OCI-LY1 (cell line): ENCODE measurements around the gene HEG1.

Source experiments
- H2AFZ ChIP-seq: fragments of 200-600 bp; sonication (generic), shearing (Covaris generic); 2 replicates; pipeline ENCODE4 v1.6.0; 2014; ENCODE audit warnings: antibody characterized with exemption, mild to moderate bottlenecking, low read length
- H3F3A ChIP-seq: fragments of 200-600 bp; sonication (generic), shearing (Covaris generic); 2 replicates; pipeline ENCODE4 v1.6.0; 2014; ENCODE audit warnings: mild to moderate bottlenecking, antibody characterized with exemption, low read length, moderate library complexity; ENCODE audit not compliant: insufficient read depth
- H3K27ac ChIP-seq: fragments of 200-600 bp; sonication (generic); 2 replicates; pipeline ENCODE4 v1.5.1; 2014; ENCODE audit warnings: low read length, mixed run types, mild to moderate bottlenecking, low read depth; ENCODE audit not compliant: poor library complexity, severe bottlenecking
- H3K27me3 ChIP-seq: fragments of 200-600 bp; sonication (generic); 2 replicates; pipeline ENCODE4 v1.6.0; 2014; ENCODE audit warnings: antibody characterized with exemption, mild to moderate bottlenecking, low read length, moderate library complexity; ENCODE audit not compliant: insufficient read depth
- H3K36me3 ChIP-seq: fragments of 200-600 bp; sonication (generic); 2 replicates; pipeline ENCODE4 v1.6.1; 2014; ENCODE audit warnings: mild to moderate bottlenecking, antibody characterized with exemption, low read length, moderate library complexity, mixed read lengths; ENCODE audit not compliant: insufficient read depth
- H3K4me1 ChIP-seq: fragments of 200-600 bp; sonication (generic); 2 replicates; pipeline ENCODE4 v1.5.1; 2014; ENCODE audit warnings: mild to moderate bottlenecking, low read length, moderate library complexity; ENCODE audit not compliant: insufficient read depth, severe bottlenecking
- H3K4me2 ChIP-seq: fragments of 200-600 bp; sonication (generic), shearing (Covaris generic); 2 replicates; pipeline ENCODE4 v1.6.1; 2014; ENCODE audit warnings: low read length
- H3K4me3 ChIP-seq: fragments of 200-600 bp; sonication (generic); 2 replicates; pipeline ENCODE4 v1.5.1; 2014; ENCODE audit warnings: low read length, low read depth, mild to moderate bottlenecking, mixed read lengths; ENCODE audit not compliant: poor library complexity, severe bottlenecking
- H3K79me2 ChIP-seq: fragments of 200-600 bp; shearing (Covaris generic); 2 replicates; pipeline ENCODE4 v1.6.1; 2016; ENCODE audit warnings: mixed run types, low read length, mixed read lengths; ENCODE audit not compliant: insufficient read depth
- H3K9ac ChIP-seq: fragments of 200-600 bp; sonication (generic), shearing (Covaris generic); 2 replicates; pipeline ENCODE4 v1.6.1; 2014; ENCODE audit warnings: mild to moderate bottlenecking, low read length, mixed read lengths
- H3K9me2 ChIP-seq: fragments of 200-600 bp; sonication (generic), shearing (Covaris generic); 2 replicates; pipeline ENCODE4 v1.6.1; 2014; ENCODE audit warnings: low read depth, mild to moderate bottlenecking, low read length, mixed read lengths
- H3K9me3 ChIP-seq: fragments of 200-600 bp; shearing (Covaris generic); 2 replicates; pipeline ENCODE4 v1.6.1; 2014; ENCODE audit warnings: low read length, mixed read lengths
- H4K20me1 ChIP-seq: fragments of 200-600 bp; sonication (generic), shearing (Covaris generic); 2 replicates; pipeline ENCODE4 v1.6.0; 2016; ENCODE audit warnings: mild to moderate bottlenecking, low read length; ENCODE audit not compliant: insufficient read depth
- CTCF ChIP-seq: fragments of 200-600 bp; sonication (generic), shearing (Covaris generic); IDR thresholded peaks from 2 replicates; pipeline ENCODE4 v1.5.1; 2017; ENCODE audit warnings: mild to moderate bottlenecking, antibody characterized with exemption, low read length, moderate library complexity, mixed read lengths
- EZH2 ChIP-seq: fragments of 200-600 bp; sonication (generic), shearing (Covaris generic); IDR thresholded peaks from 2 replicates; pipeline ENCODE4 v1.8.0; 2017; ENCODE audit warnings: borderline replicate concordance, mixed run types, mild to moderate bottlenecking, antibody characterized with exemption, low read length, moderate library complexity, mixed read lengths

Gene HEG1

GRCh38 chr3:124918524-124918923, 137.3 kb downstream of the HEG1 start:
- Histone ChIP-seq H4K20me1 (no peaks in the 10 kb centered on the region), H3K79me2 (no peaks in the 10 kb centered on the region), H3K9me2 (no peaks in the 10 kb centered on the region), H3K27me3 (no peaks in the 10 kb centered on the region; the same call in 1 of the 2 replicates), H3K27ac (no peak overlapping the region), H3F3A (no peaks in the 10 kb centered on the region), H3K4me2 (no peak overlapping the region), H3K36me3 (no peaks in the 10 kb centered on the region), H3K9ac (no peak overlapping the region), H3K9me3 (no peaks in the 10 kb centered on the region), H3K4me3 (no peak overlapping the region), H3K4me1 (no peaks in the 10 kb centered on the region), H2AFZ (no peak overlapping the region)
- TF ChIP-seq CTCF (no peak), EZH2 (no peak)

GRCh38 chr3:124916837-124917409, 138.9 kb downstream of the HEG1 start:
- TF ChIP-seq EZH2 (no peak), CTCF (no peak)
- H3K79me2 ChIP-seq = no peaks in the 10 kb centered on the region
- no peaks in the 10 kb centered on the region for H3K9me3 ChIP-seq
- H3F3A ChIP-seq = no peaks in the 10 kb centered on the region
- no peaks in the 10 kb centered on the region for H3K4me1 ChIP-seq
- H3K9ac ChIP-seq = no peak overlapping the region
- no peaks in the 10 kb centered on the region; the same call in 1 of the 2 replicates for H3K27me3 ChIP-seq
- H3K4me2 ChIP-seq = no peak overlapping the region
- H3K36me3 ChIP-seq = no peaks in the 10 kb centered on the region
- H2AFZ ChIP-seq = no peak overlapping the region
- H3K9me2 ChIP-seq = no peaks in the 10 kb centered on the region
- H3K27ac ChIP-seq = no peak overlapping the region
- no peak overlapping the region for H3K4me3 ChIP-seq
- H4K20me1 ChIP-seq = no peaks in the 10 kb centered on the region
